GM12864 (cell line): Measurements from ENCODE around the gene IL5.

Experiments
- DNase-seq: peaks from one replicate; pipeline ENCODE4 v3.0.0-alpha.2; 2011; ENCODE audit warnings: low read depth
- H3K4me3 ChIP-seq: 2 replicates; pipeline ENCODE4 v1.5.1; 2011; ENCODE audit warnings: mild to moderate bottlenecking, low read depth, low read length, control low read depth
- CTCF ChIP-seq: IDR thresholded peaks from 2 replicates; pipeline ENCODE4 v1.5.1; 2011; ENCODE audit warnings: low read depth, mild to moderate bottlenecking, moderate library complexity, low read length, control low read depth, inconsistent platforms; ENCODE audit errors: missing control alignments

IL5 gene

DNA sequence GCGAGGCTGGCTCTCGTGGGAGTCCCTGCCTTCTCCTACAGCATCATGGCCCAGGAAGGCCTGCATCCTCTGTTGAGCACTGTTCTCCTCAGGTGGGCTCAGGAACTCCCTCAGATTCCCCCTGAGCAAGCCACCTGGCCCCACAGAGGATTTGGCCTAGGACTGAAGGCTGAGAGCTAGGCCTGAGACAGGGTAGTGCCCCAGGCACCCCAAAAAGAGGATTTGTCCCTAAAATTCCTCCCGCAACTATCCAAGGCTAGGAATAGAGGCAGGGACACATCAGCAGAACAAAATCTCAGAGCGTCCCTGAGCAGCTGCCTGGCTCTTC, 41.7 kb downstream of the IL5 start:
- no peak overlapping the region for H3K4me3 ChIP-seq
- TF ChIP-seq CTCF: no peak
- no peak for DNase-seq

DNA sequence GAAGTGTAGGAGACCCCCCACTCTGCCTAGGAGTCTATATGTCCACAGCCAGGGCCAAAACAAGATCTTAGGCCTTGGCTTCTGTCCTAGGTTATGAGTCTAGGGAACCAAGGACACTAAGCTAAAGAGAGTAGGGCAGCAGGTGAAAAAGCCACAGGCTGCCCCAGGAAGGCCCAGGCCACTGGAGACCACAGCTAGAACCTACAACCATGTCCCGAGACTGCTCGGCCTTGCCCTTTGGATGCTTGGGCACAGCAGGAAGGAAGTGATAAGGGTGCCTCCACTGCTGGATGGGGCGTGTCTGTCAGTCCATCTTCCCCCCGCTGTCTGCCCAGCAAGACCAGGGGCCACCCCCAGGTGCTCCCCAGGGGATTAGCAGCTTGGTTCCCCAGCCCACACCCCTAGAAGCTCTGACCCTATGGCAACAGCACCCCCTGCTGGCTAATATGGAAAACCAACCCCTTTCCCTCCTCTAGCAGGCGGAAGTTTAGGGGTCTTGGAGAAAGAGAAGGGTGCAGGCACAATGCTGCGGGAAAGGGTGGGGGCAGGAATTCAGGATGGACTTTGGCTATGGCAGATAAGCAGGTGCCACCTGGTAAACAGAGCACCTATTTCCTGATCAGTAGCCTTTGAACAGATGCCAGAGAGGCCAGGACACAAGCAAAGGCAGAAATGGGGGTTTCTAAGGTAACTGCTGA, 42.2 kb downstream of the IL5 start:
- H3K4me3 ChIP-seq: no peak overlapping the region
- TF ChIP-seq CTCF: peak; percentile 86
- DNase-seq: peak; percentile 55

GRCh38 chr5:132500244-132500930, 42.9 kb downstream of the IL5 start:
- TF ChIP-seq CTCF: no peak
- no peak for DNase-seq
- H3K4me3 ChIP-seq: no peak overlapping the region

DNA sequence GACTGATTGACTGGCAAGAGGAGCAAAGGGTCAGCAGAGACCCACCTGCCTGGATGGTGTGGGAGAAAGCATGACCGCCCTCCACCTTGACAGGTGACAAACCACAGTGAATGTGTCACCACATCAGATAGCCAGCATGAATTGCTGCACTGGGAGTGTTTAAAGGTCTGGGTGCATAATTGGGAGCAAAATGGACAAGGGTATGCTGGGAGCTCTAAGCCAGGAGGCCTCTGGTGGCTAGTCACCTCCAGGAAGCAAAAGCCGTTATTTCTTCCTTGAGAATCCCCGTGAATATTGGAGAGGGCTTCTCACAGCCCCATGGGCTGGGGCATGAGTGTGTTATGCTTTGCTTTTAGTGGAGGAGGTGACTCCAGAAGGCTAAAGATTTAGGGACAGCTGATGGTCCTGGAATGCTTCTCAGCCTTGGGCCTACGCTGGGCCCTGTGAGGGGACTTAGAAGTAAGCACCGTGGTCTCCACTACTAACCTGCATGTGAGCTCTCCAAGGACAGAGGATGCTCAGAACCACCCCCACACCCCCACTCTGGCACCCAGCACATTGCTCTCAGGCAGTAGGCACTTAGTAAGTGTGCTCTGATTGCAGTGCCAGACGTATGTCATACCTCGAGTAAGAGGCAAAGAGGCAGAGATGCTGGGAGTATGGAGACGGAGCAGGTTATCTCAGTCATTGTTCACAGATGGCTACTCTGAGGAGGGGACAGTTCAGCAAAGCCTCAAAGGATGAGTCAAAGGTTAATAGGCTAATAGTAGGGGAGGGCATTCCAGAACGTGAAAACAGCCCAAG, 43.7 kb downstream of the IL5 start:
- DNase-seq: no peak
- H3K4me3 ChIP-seq: no peak overlapping the region
- no peak for TF ChIP-seq CTCF

- H3K4me3 ChIP-seq: no peak overlapping the region
- no peak for DNase-seq
- no peak for TF ChIP-seq CTCF
Measured at GRCh38 chr5:132498686-132499271, 44.5 kb downstream of the IL5 start.

- TF ChIP-seq CTCF: no peak
- no peak overlapping the region for H3K4me3 ChIP-seq
- DNase-seq: no peak
Measured at GRCh38 chr5:132498152-132498551, 45.2 kb downstream of the IL5 start.
